Hematopoietic multipotent progenitor cell treated with erythropoietin and hydrocortisone succinate and interleukin-3 and kit ligand, for 15 days (in vitro differentiated cells): ENCODE data around the gene OR5D14.

Experiments
- DNase-seq: peaks from one replicate; pipeline ENCODE4 v3.0.0-alpha.2; 2015; ENCODE audit warnings: low spot score

OR5D14 gene

GRCh38 chr11:55795256-55795655 is at the start of gene OR5D14:
TSS of gene OR5D14 (plus strand) at chr11:55795556. CDS start at chr11:55795556, 0 bp downstream.
- no peak for DNase-seq

GRCh38 chr11:55773138-55773537 is 22.2 kb upstream of the OR5D14 start, which contains the start of gene OR5D13:
TSS of gene OR5D13 (plus strand) at chr11:55773438. CDS start at chr11:55773438, 0 bp downstream.
- no peak for DNase-seq

GRCh38 chr11:55791606-55792005 is 3.8 kb upstream of the OR5D14 start:
- no peak for DNase-seq

- no peak for DNase-seq
These were observed 2.0 kb upstream of the OR5D14 start for GRCh38 chr11:55793321-55793720.

GRCh38 chr11:55806248-55806647 is 10.9 kb downstream of the OR5D14 start:
- DNase-seq = no peak

- no peak for DNase-seq
These were observed 15.7 kb downstream of the OR5D14 start, which contains the start of gene OR5L1 for GRCh38 chr11:55811067-55811466. TSS of gene OR5L1 (plus strand) at chr11:55811367. CDS start at chr11:55811467, 100 bp downstream.

- DNase-seq = no peak
These were observed 24.0 kb downstream of the OR5D14 start, which contains the start of gene OR5D18 for GRCh38 chr11:55819330-55819729. TSS of gene OR5D18 (plus strand) at chr11:55819630. CDS start at chr11:55819630, 0 bp downstream.

GRCh38 chr11:55826919-55827318 is 31.6 kb downstream of the OR5D14 start, which contains the start of gene OR5L2:
TSS of gene OR5L2 (plus strand) at chr11:55827219. CDS start at chr11:55827219, 0 bp downstream.
- no peak for DNase-seq

GRCh38 chr11:55838452-55838851 is 43.1 kb downstream of the OR5D14 start, which contains the start of gene OR5D16:
TSS of gene OR5D16 (plus strand) at chr11:55838752. CDS start at chr11:55838752, 0 bp downstream.
- DNase-seq = no peak
